ENCODE results near the gene SLC25A36.
"Not testable (repeated sequence)": the region's sequence is repeated elsewhere in the genome, so short reads cannot be mapped to it uniquely, and the experiment has no call there.

SLC25A36 gene

GRCh38 chr3:140933109-140933508 lies 8.5 kb upstream of the SLC25A36 start:
- no peak for DNase-seq

- DNase-seq = no peak
Observed at GRCh38 chr3:140933552-140933951, 8.1 kb upstream of the SLC25A36 start.

- DNase-seq = not testable (repeated sequence)
Observed at GRCh38 chr3:140939305-140939704, 2.3 kb upstream of the SLC25A36 start.

- no peak for DNase-seq
Observed at GRCh38 chr3:140941090-140941433, 574 bp upstream of the SLC25A36 start.

- DNase-seq = peak; percentile 61
Observed at GRCh38 chr3:140942221-140943104, 827 bp downstream of the SLC25A36 start.

GRCh38 chr3:140943781-140944552 lies 2.3 kb downstream of the SLC25A36 start:
- no peak for DNase-seq

- DNase-seq = no peak
Observed at GRCh38 chr3:140948460-140949249, 7.0 kb downstream of the SLC25A36 start.

GRCh38 chr3:140950144-140950543 lies 8.5 kb downstream of the SLC25A36 start:
- no peak for DNase-seq

GRCh38 chr3:140950863-140951262 lies 9.2 kb downstream of the SLC25A36 start:
- no peak for DNase-seq

GRCh38 chr3:140951750-140952149 lies 10.1 kb downstream of the SLC25A36 start:
- DNase-seq = not testable (repeated sequence)

- peak; percentile 60 for DNase-seq
Observed at GRCh38 chr3:140953028-140953960, 11.7 kb downstream of the SLC25A36 start.

- DNase-seq = no peak
Observed at GRCh38 chr3:140954576-140954975, 12.9 kb downstream of the SLC25A36 start.

GRCh38 chr3:140955645-140956044 lies 14.0 kb downstream of the SLC25A36 start:
- DNase-seq = no peak

- no peak for DNase-seq
Observed at GRCh38 chr3:140956058-140956835, 14.6 kb downstream of the SLC25A36 start.

GRCh38 chr3:140972833-140973232 lies 31.2 kb downstream of the SLC25A36 start:
- DNase-seq = no peak

- DNase-seq = no peak
Observed at GRCh38 chr3:140974900-140975299, 33.3 kb downstream of the SLC25A36 start.

- DNase-seq = no peak
Observed at GRCh38 chr3:140980663-140981062, 39.0 kb downstream of the SLC25A36 start.

GRCh38 chr3:140987792-140988191 lies 46.2 kb downstream of the SLC25A36 start:
- not testable (repeated sequence) for DNase-seq

- peak; percentile 17 for DNase-seq
Observed at GRCh38 chr3:140994316-140994715, 52.7 kb downstream of the SLC25A36 start.

GRCh38 chr3:140994861-140995260 lies 53.2 kb downstream of the SLC25A36 start:
- DNase-seq = not testable (repeated sequence)

GRCh38 chr3:140995881-140996280 lies 54.2 kb downstream of the SLC25A36 start:
- DNase-seq = no peak

Measured in NCI-H226 (cell line).